Adipocyte (in vitro differentiated cells): ENCODE results near the gene PTPRH.
"Not testable (repeated sequence)": the region's sequence is repeated elsewhere in the genome, so short reads cannot be mapped to it uniquely, and the experiment has no call there.

ENCODE experiments used
- DNase-seq: peaks from one replicate; pipeline ENCODE4 v3.0.0-alpha.2; 2015; ENCODE audit warnings: low read depth
- H3K27me3 ChIP-seq: replicated peaks from 2 replicates; pipeline ENCODE4 v1.7.0; 2013; ENCODE audit warnings: mild to moderate bottlenecking, low read length, moderate library complexity; ENCODE audit not compliant: control insufficient read depth, insufficient read depth
- H3K36me3 ChIP-seq: 2 replicates; pipeline ENCODE4 v1.7.0; 2013; ENCODE audit warnings: low read length, mild to moderate bottlenecking, moderate library complexity; ENCODE audit not compliant: control insufficient read depth, insufficient read depth, severe bottlenecking
- H3K4me1 ChIP-seq: 2 replicates; pipeline ENCODE4 v1.7.0; 2013; ENCODE audit warnings: mild to moderate bottlenecking, low read length, moderate library complexity; ENCODE audit not compliant: control insufficient read depth, insufficient read depth
- H3K4me3 ChIP-seq: 2 replicates; pipeline ENCODE4 v1.7.0; 2013; ENCODE audit warnings: mild to moderate bottlenecking, low read length, moderate library complexity
- H3K9ac ChIP-seq: 2 replicates; pipeline ENCODE4 v1.7.0; 2013; ENCODE audit warnings: mild to moderate bottlenecking, low read length, moderate library complexity
- H3K9me3 ChIP-seq: 2 replicates; pipeline ENCODE4 v1.7.0; 2013; ENCODE audit warnings: mild to moderate bottlenecking, low read length, moderate library complexity; ENCODE audit not compliant: control insufficient read depth

Gene PTPRH

GRCh38 chr19:55160128-55160985 is 48.9 kb downstream of the PTPRH start:
- Histone ChIP-seq H3K4me3 (no peak overlapping the region), H3K4me1 (peaks cover 6% of the 10 kb centered on the region), H3K9me3 (no peaks in the 10 kb centered on the region), H3K9ac (no peak overlapping the region), H3K27me3 (peaks cover 25% of the 10 kb centered on the region), H3K36me3 (no peaks in the 10 kb centered on the region)
- peak; percentile 88 for DNase-seq

- peaks cover 6% of the 10 kb centered on the region for H3K4me1 ChIP-seq
- H3K9me3 ChIP-seq = no peaks in the 10 kb centered on the region
- no peak for DNase-seq
- H3K4me3 ChIP-seq = no peak overlapping the region
- H3K9ac ChIP-seq = no peak overlapping the region
- no peaks in the 10 kb centered on the region for H3K36me3 ChIP-seq
- peaks cover 25% of the 10 kb centered on the region for H3K27me3 ChIP-seq
Observed at GRCh38 chr19:55158848-55159749, 50.2 kb downstream of the PTPRH start.

DNA sequence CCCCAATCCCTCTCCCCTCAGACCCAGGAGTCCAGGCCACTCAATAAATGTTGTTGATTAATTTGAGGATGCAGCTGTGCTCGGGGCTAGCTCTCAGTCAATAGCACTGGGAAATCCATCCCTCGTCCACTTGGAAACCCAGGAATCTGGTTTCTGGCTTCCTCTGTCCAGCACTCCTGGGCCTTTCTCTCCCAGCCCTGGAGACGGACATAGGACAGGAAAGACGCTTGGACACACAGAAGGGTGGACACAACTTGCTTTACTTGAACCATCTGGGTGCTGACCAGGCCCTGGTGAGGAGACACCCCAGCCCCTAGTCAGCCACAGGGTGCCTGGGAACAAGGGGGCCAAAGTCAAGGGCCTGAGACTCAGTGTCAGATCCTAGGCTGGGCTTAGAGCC is 50.9 kb downstream of the PTPRH start:
- Histone ChIP-seq H3K36me3 (no peaks in the 10 kb centered on the region), H3K4me1 (peaks cover 6% of the 10 kb centered on the region), H3K4me3 (no peak overlapping the region), H3K9me3 (no peaks in the 10 kb centered on the region), H3K27me3 (peaks cover 25% of the 10 kb centered on the region), H3K9ac (no peak overlapping the region)
- DNase-seq = no peak

DNA sequence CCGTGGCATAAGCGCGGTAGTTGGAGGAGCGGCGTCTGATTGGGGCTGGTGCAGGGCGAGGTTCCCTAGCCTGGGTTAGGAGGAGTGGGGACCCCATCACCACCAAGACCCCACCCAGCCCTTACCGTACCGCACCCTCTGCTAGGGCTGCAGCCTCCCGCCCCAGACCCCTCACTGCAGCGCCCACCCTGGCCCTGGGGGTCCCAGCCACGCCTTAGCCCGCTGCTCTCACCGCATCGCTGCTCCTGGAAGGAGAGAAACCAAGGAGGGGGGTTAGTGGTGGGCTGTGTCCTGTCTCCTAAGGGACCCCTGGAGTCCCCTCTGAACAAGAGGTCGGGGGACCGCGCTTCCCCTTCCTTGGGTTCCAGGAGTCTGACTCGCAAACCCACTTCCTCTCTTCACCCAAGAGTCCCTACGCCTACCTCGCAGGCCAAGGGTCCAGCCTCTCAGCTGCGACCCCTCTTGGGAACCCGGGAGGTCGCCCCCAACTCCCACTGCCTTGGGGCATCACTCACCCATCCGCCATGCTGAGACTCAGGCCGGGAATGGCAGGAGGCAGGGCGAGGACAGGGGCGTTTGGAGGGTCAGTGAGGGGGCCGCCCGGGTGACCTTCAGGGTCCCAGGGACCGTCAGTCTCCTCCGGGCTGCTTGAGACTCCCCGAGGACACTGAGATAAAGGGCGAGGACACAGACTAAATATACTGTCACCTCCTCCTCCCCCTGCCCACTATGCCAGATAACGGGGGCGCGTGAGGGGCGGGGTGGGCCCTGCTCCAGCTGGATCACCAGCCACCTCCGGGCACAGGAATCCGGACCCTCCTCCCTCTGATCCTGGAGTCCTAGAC is 52.0 kb downstream of the PTPRH start, which contains the start of gene TNNI3:
TSS of gene TNNI3 (minus strand) at position 669 of the 845 bp plus-strand sequence. CDS start at position 526, 143 bp downstream.
- no peak for DNase-seq
- Histone ChIP-seq H3K4me3 (no peak within 1 kb of the TSS), H3K9ac (no peak within 1 kb of the TSS), H3K9me3 (no peaks in the 10 kb centered on the region), H3K27me3 (peaks cover 20% of the 10 kb centered on the region), H3K4me1 (peaks cover 6% of the 10 kb centered on the region), H3K36me3 (no peaks in the 10 kb centered on the region)

- Histone ChIP-seq H3K36me3 (no peaks in the 10 kb centered on the region), H3K9me3 (peaks cover 4% of the 10 kb centered on the region), H3K9ac (no peak overlapping the region), H3K27me3 (peaks cover 14% of the 10 kb centered on the region), H3K4me1 (peaks cover 6% of the 10 kb centered on the region), H3K4me3 (no peak overlapping the region)
- DNase-seq = no peak
Observed at GRCh38 chr19:55156202-55157063, 52.9 kb downstream of the PTPRH start.

- H3K4me1 ChIP-seq, H3K36me3 ChIP-seq, H3K9ac ChIP-seq, DNase-seq, H3K4me3 ChIP-seq, H3K9me3 ChIP-seq: not testable (repeated sequence)
- peaks cover 13% of the 10 kb centered on the region for H3K27me3 ChIP-seq
Observed at GRCh38 chr19:55155784-55156183, 53.5 kb downstream of the PTPRH start.

DNA sequence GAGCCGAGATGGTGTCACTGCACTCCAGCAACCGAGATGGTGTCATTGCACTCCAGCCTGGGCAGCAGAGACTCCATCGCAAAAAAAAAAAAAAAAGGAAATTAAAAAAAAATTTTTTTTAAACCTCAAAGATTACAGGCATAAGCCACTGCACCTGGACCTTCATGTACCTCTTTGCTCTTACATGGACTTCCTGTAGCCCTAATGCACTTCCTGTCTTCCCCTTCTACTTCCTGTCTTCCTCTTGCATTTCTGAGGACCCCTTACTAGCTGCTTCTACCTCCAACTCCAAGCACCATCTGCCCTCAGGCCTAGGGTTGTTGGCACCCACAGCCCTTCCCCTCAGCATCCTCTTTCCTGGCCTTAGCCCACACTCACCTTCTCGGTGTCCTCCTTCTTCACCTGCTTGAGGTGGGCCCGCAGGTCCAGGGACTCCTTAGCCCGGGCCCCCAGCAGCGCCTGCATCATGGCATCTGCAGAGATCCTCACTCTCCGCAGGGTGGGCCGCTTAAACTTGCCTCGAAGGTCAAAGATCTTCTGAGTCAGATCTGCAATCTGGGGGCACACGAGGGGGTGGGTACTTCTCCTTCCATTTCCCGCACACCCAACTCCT is 55.5 kb downstream of the PTPRH start:
- Histone ChIP-seq H3K27me3 (peaks cover 24% of the 10 kb centered on the region), H3K4me3 (no peak overlapping the region), H3K9ac (no peak overlapping the region), H3K4me1 (no peaks in the 10 kb centered on the region), H3K9me3 (peaks cover 4% of the 10 kb centered on the region), H3K36me3 (no peaks in the 10 kb centered on the region)
- DNase-seq = no peak

GRCh38 chr19:55152017-55152416 is 57.3 kb downstream of the PTPRH start:
- no peak overlapping the region for H3K4me3 ChIP-seq
- DNase-seq = no peak
- H3K36me3 ChIP-seq = no peaks in the 10 kb centered on the region
- H3K4me1 ChIP-seq = no peaks in the 10 kb centered on the region
- peaks cover 29% of the 10 kb centered on the region for H3K27me3 ChIP-seq
- peaks cover 4% of the 10 kb centered on the region for H3K9me3 ChIP-seq
- no peak overlapping the region for H3K9ac ChIP-seq

GRCh38 chr19:55149078-55150003 is 60.0 kb downstream of the PTPRH start, which contains the start of gene TNNT1:
TSS of gene TNNT1 (minus strand) at chr19:55149206. CDS start at chr19:55147157, 2,049 bp downstream.
- Histone ChIP-seq H3K9me3 (peaks cover 4% of the 10 kb centered on the region), H3K4me3 (no peak within 1 kb of the TSS), H3K4me1 (no peaks in the 10 kb centered on the region), H3K9ac (no peak within 1 kb of the TSS), H3K27me3 (peaks cover 39% of the 10 kb centered on the region), H3K36me3 (no peaks in the 10 kb centered on the region)
- peak; percentile 18 for DNase-seq
